ENCODE data around the gene FOXO1.

Gene FOXO1

GRCh38 chr13:40617801-40618356, 48.6 kb downstream of the FOXO1 start:
- Histone ChIP-seq H3K9ac (ENCODE audit: low read length) (no peak overlapping the region), H3K79me2 (ENCODE audit: insufficient read depth, low read length) (peaks cover 98% of the 10 kb centered on the region), H3K27ac (ENCODE audit: low read depth, low read length, poor library complexity, severe bottlenecking) (peak overlapping the region; percentile 84), H3F3A (ENCODE audit: insufficient read depth, low read length) (no peaks in the 10 kb centered on the region), H4K20me1 (ENCODE audit: insufficient read depth, low read length) (no peaks in the 10 kb centered on the region), H2AFZ (ENCODE audit: low read length) (no peak overlapping the region), H3K4me3 (ENCODE audit: low read depth, low read length, poor library complexity, severe bottlenecking) (peak overlapping the region; percentile 5), H3K27me3 (ENCODE audit: insufficient read depth, low read length) (no peaks in the 10 kb centered on the region), H3K4me2 (ENCODE audit: low read length) (peak overlapping the region; percentile 46; the same call in 1 of the 2 replicates), H3K4me1 (ENCODE audit: insufficient read depth, low read length, severe bottlenecking) (peaks cover 100% of the 10 kb centered on the region), H3K9me3 (ENCODE audit: low read length) (no peaks in the 10 kb centered on the region), H3K9me2 (ENCODE audit: low read depth, low read length) (no peaks in the 10 kb centered on the region), H3K36me3 (ENCODE audit: insufficient read depth, low read length) (peaks cover 27% of the 10 kb centered on the region; the same call in 1 of the 2 replicates)
- TF ChIP-seq CTCF (IDR thresholded peaks at IDR 0.05; ENCODE audit: low read length) (no peak), EZH2 (IDR thresholded peaks at IDR 0.05; ENCODE audit: borderline replicate concordance, low read length) (no peak)

GRCh38 chr13:40615619-40616018, 50.8 kb downstream of the FOXO1 start:
- Histone ChIP-seq H3F3A (ENCODE audit: insufficient read depth, low read length) (no peaks in the 10 kb centered on the region), H3K4me1 (ENCODE audit: insufficient read depth, low read length, severe bottlenecking) (peaks cover 100% of the 10 kb centered on the region), H3K4me2 (ENCODE audit: low read length) (peak overlapping the region; percentile 46), H4K20me1 (ENCODE audit: insufficient read depth, low read length) (no peaks in the 10 kb centered on the region), H3K4me3 (ENCODE audit: low read depth, low read length, poor library complexity, severe bottlenecking) (peak overlapping the region; percentile 13), H3K9me3 (ENCODE audit: low read length) (no peaks in the 10 kb centered on the region), H3K79me2 (ENCODE audit: insufficient read depth, low read length) (peaks cover 98% of the 10 kb centered on the region), H3K9ac (ENCODE audit: low read length) (peak overlapping the region; percentile 31; the same call in 1 of the 2 replicates), H3K27ac (ENCODE audit: low read depth, low read length, poor library complexity, severe bottlenecking) (peak overlapping the region; percentile 84), H3K9me2 (ENCODE audit: low read depth, low read length) (no peaks in the 10 kb centered on the region), H3K36me3 (ENCODE audit: insufficient read depth, low read length) (peaks cover 45% of the 10 kb centered on the region; the same call in 1 of the 2 replicates), H2AFZ (ENCODE audit: low read length) (no peak overlapping the region), H3K27me3 (ENCODE audit: insufficient read depth, low read length) (no peaks in the 10 kb centered on the region)
- TF ChIP-seq CTCF (IDR thresholded peaks at IDR 0.05; ENCODE audit: low read length) (no peak), EZH2 (IDR thresholded peaks at IDR 0.05; ENCODE audit: borderline replicate concordance, low read length) (no peak)

GRCh38 chr13:40613914-40614313, 52.5 kb downstream of the FOXO1 start:
- Histone ChIP-seq H3K27me3 (ENCODE audit: insufficient read depth, low read length) (no peaks in the 10 kb centered on the region), H3K36me3 (ENCODE audit: insufficient read depth, low read length) (peaks cover 57% of the 10 kb centered on the region), H3K9me3 (ENCODE audit: low read length) (no peaks in the 10 kb centered on the region; the same call in 1 of the 2 replicates), H4K20me1 (ENCODE audit: insufficient read depth, low read length) (no peaks in the 10 kb centered on the region), H3K27ac (ENCODE audit: low read depth, low read length, poor library complexity, severe bottlenecking) (peak overlapping the region; percentile 84), H3K4me1 (ENCODE audit: insufficient read depth, low read length, severe bottlenecking) (peaks cover 83% of the 10 kb centered on the region), H2AFZ (ENCODE audit: low read length) (no peak overlapping the region), H3K9ac (ENCODE audit: low read length) (peak overlapping the region; percentile 47; the same call in 1 of the 2 replicates), H3K9me2 (ENCODE audit: low read depth, low read length) (no peaks in the 10 kb centered on the region), H3F3A (ENCODE audit: insufficient read depth, low read length) (no peaks in the 10 kb centered on the region), H3K4me2 (ENCODE audit: low read length) (peak overlapping the region; percentile 61), H3K79me2 (ENCODE audit: insufficient read depth, low read length) (peaks cover 98% of the 10 kb centered on the region), H3K4me3 (ENCODE audit: low read depth, low read length, poor library complexity, severe bottlenecking) (peak overlapping the region; percentile 34)
- no peak for TF ChIP-seq EZH2 (IDR thresholded peaks at IDR 0.05; ENCODE audit: borderline replicate concordance, low read length)
- no peak for TF ChIP-seq CTCF (IDR thresholded peaks at IDR 0.05; ENCODE audit: low read length)
